ENCODE results near the gene BBS2.

DNA sequence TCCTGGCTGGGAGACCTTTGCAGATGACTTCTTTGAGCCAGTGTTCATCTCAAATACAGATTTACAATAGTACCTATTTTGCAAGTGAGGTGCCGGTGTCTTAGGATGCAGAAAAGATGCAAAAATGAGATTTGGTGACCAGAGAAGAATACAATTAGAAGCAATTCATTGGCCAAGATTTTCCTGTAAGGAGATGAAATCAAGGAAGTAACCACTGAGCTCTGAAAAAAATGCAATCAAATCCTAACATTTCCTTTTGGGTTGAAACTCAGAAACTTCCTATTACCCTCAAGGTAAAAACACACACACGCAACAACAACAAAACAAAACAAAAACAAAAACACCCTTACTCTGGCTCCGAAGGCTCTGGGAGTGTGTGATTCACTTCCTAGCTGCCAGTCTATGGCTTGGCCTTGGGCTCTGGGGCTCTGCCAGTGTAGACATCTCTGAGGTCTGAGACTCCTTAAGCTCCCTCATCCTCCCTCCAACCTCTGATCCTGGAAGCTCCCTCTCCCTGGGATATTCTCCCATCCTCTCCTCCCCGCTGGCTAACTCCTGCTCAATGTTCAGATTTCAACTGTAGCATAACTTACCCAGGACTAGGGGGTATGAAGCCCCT lies 28.2 kb upstream of the BBS2 start:
- TF ChIP-seq, protein P1, sequence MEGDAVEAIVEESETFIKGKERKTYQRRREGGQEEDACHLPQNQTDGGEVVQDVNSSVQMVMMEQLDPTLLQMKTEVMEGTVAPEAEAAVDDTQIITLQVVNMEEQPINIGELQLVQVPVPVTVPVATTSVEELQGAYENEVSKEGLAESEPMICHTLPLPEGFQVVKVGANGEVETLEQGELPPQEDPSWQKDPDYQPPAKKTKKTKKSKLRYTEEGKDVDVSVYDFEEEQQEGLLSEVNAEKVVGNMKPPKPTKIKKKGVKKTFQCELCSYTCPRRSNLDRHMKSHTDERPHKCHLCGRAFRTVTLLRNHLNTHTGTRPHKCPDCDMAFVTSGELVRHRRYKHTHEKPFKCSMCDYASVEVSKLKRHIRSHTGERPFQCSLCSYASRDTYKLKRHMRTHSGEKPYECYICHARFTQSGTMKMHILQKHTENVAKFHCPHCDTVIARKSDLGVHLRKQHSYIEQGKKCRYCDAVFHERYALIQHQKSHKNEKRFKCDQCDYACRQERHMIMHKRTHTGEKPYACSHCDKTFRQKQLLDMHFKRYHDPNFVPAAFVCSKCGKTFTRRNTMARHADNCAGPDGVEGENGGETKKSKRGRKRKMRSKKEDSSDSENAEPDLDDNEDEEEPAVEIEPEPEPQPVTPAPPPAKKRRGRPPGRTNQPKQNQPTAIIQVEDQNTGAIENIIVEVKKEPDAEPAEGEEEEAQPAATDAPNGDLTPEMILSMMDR (conservative IDR thresholded peaks at IDR 0.05; ENCODE audit: low read depth, low read length), result no peak
- TF ChIP-seq POLR2A (IDR thresholded peaks at IDR 0.05; ENCODE audit: low read depth, low read length) (no peak), USF2 (IDR thresholded peaks at IDR 0.05; ENCODE audit: low read depth, low read length) (no peak)
